CD4-positive, alpha-beta T cell (primary cell): Measurements from ENCODE around the gene PGAP2. TPM values are rescaled to one million over a fixed set of nuclear protein-coding genes. Genes with fewer than 3 reads are reported as not detected.
A peak's percentile ranks its signal among the peaks of the same experiment; 100 is the strongest.

Experiments used
- ATAC-seq: fragments of 200-7000 bp; cut with Tn5 transposase; one replicate; pipeline ENCODE4 v1.10.0; 2022; ENCODE audit warnings: mild to moderate bottlenecking; ENCODE audit not compliant: poor library complexity
- CTCF ChIA-PET: fragments of 350-600 bp; sonication (Branson Sonifier 250); formaldehyde crosslinking; loops from one replicate; lab custom pipeline; 2021; ENCODE audit warnings: antibody characterized with exemption, inconsistent platforms; lab: Charles Lee
- POLR2A ChIA-PET: fragments of 350-600 bp; sonication (Branson Sonifier 250); formaldehyde crosslinking; loops from one replicate; lab custom pipeline; 2021; ENCODE audit warnings: antibody characterized with exemption, inconsistent platforms; lab: Charles Lee
- DNase-seq, 14 experiments: peaks; one replicate each; pipeline ENCODE4 v3.0.0-alpha.2; 2013 to 2020; ENCODE audit warnings: mixed read lengths in 2 of 14
- H3K27ac ChIP-seq, 2 donors: one replicate each; pipeline versions ENCODE4 v1.5.1 to v1.7.0; 2013; ENCODE audit warnings: low read length in 2 of 2, low read depth in 1 of 2, mild to moderate bottlenecking in 1 of 2
- H3K27me3 ChIP-seq, 2 experiments: 1 replicate in 1 of 2; 2 replicates in 1 of 2; pipeline versions ENCODE4 v1.6.1 to v1.7.0; 2013; ENCODE audit warnings: low read length in 2 of 2, control low read depth in 1 of 2, mild to moderate bottlenecking in 1 of 2, moderate library complexity in 1 of 2; ENCODE audit not compliant: insufficient read depth in 2 of 2, control insufficient read depth in 1 of 2
- H3K36me3 ChIP-seq: one replicate; pipeline ENCODE4 v1.6.1; 2013; ENCODE audit warnings: low read length, control low read depth; ENCODE audit not compliant: insufficient read depth
- H3K4me1 ChIP-seq: one replicate; pipeline ENCODE4 v1.6.1; 2013; ENCODE audit warnings: low read length, control low read depth; ENCODE audit not compliant: insufficient read depth
- H3K4me3 ChIP-seq: one replicate; pipeline ENCODE4 v1.5.1; 2013; ENCODE audit warnings: mild to moderate bottlenecking, low read length, moderate library complexity
- H3K9me3 ChIP-seq, 2 experiments: 1 replicate in 1 of 2; 2 replicates in 1 of 2; pipeline versions ENCODE4 v1.6.1 to v1.7.0; 2013; ENCODE audit warnings: low read length in 2 of 2, mild to moderate bottlenecking in 2 of 2, control low read depth in 1 of 2, moderate library complexity in 1 of 2; ENCODE audit not compliant: control insufficient read depth in 1 of 2, insufficient read depth in 1 of 2
- H3K27ac Mint-ChIP-seq: one replicate; pipeline ENCODE4 v1.8.0; 2020; ENCODE audit warnings: mixed read lengths
- H3K27me3 Mint-ChIP-seq: one replicate; pipeline ENCODE4 v1.8.0; 2021; ENCODE audit warnings: mixed read lengths
- H3K36me3 Mint-ChIP-seq: one replicate; pipeline ENCODE4 v1.8.0; 2021; ENCODE audit warnings: low read depth, mixed read lengths
- H3K4me1 Mint-ChIP-seq: one replicate; pipeline ENCODE4 v1.8.0; 2021; ENCODE audit warnings: low read depth, mixed read lengths
- H3K4me3 Mint-ChIP-seq: one replicate; pipeline ENCODE4 v1.8.0; 2020; ENCODE audit warnings: mild to moderate bottlenecking, mixed read lengths
- H3K9me3 Mint-ChIP-seq: one replicate; pipeline ENCODE4 v1.8.0; 2020; ENCODE audit warnings: mixed read lengths
- intact Hi-C, 2 experiments: fragments of 100-400 bp; cut with DNase I in 1 of 2; cut with micrococcal nuclease in 1 of 2; formaldehyde crosslinking; loops; one replicate each; pipeline versions ENCODE4 v1.15.1 to v1.9.0; 2023 to 2025; cut with DNase I, micrococcal nuclease
- total RNA-seq, 174 experiments: library from RNA in 2 of 174; stranded (reverse) in 2 of 174; gene quantifications; one replicate each; pipeline ENCODE4 v1.2.3 and lab custom pipeline; 2021 to 2026
- TF ChIP-seq, protein P1 (sequence below): fragments of 200-600 bp; IDR thresholded peaks from one replicate; pipeline ENCODE4 v1.8.0; 2022; ENCODE audit warnings: antibody characterized with exemption, mild to moderate bottlenecking

The PGAP2 gene
- total RNA-seq, 2 experiments from 2014 or later = 20.9 to 23.6 TPM

GRCh38 chr11:3866836-3867208, 58.5 kb downstream of the PGAP2 start:
- Mint-ChIP-seq H3K4me1 (peaks cover 89% of the 10 kb centered on the region), H3K27ac (peak overlapping the region; percentile 90), H3K36me3 (peaks cover 15% of the 10 kb centered on the region), H3K27me3 (no peaks in the 10 kb centered on the region), H3K4me3 (peak overlapping the region; percentile 11), H3K9me3 (no peaks in the 10 kb centered on the region)
- TF ChIP-seq, protein P1, sequence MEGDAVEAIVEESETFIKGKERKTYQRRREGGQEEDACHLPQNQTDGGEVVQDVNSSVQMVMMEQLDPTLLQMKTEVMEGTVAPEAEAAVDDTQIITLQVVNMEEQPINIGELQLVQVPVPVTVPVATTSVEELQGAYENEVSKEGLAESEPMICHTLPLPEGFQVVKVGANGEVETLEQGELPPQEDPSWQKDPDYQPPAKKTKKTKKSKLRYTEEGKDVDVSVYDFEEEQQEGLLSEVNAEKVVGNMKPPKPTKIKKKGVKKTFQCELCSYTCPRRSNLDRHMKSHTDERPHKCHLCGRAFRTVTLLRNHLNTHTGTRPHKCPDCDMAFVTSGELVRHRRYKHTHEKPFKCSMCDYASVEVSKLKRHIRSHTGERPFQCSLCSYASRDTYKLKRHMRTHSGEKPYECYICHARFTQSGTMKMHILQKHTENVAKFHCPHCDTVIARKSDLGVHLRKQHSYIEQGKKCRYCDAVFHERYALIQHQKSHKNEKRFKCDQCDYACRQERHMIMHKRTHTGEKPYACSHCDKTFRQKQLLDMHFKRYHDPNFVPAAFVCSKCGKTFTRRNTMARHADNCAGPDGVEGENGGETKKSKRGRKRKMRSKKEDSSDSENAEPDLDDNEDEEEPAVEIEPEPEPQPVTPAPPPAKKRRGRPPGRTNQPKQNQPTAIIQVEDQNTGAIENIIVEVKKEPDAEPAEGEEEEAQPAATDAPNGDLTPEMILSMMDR = no peak
- no peaks in the 10 kb centered on the region for H3K27me3 ChIP-seq
- DNase-seq (no peak), ATAC-seq (no peak)
- H3K36me3 ChIP-seq = peaks cover 4% of the 10 kb centered on the region
- peaks cover 73% of the 10 kb centered on the region for H3K4me1 ChIP-seq
- no peaks in the 10 kb centered on the region for H3K9me3 ChIP-seq
- no peak overlapping the region for H3K27ac ChIP-seq
- ChIA-PET POLR2A (interaction anchor here (1.0 to 9.5 kb wide), 3 partner anchors 9 to 25 kb away, joined by 4 to 100 read pairs (median 8); partner anchors contain the start of gene STIM1), CTCF (interaction anchor here (1.2 to 7.2 kb wide), 4 partner anchors 8 to 205 kb away, joined by 3 to 49 read pairs (median 4); partner anchors contain the start of gene STIM1)
- intact Hi-C loops = no loop called here
- H3K4me3 ChIP-seq = no peak overlapping the region

DNA sequence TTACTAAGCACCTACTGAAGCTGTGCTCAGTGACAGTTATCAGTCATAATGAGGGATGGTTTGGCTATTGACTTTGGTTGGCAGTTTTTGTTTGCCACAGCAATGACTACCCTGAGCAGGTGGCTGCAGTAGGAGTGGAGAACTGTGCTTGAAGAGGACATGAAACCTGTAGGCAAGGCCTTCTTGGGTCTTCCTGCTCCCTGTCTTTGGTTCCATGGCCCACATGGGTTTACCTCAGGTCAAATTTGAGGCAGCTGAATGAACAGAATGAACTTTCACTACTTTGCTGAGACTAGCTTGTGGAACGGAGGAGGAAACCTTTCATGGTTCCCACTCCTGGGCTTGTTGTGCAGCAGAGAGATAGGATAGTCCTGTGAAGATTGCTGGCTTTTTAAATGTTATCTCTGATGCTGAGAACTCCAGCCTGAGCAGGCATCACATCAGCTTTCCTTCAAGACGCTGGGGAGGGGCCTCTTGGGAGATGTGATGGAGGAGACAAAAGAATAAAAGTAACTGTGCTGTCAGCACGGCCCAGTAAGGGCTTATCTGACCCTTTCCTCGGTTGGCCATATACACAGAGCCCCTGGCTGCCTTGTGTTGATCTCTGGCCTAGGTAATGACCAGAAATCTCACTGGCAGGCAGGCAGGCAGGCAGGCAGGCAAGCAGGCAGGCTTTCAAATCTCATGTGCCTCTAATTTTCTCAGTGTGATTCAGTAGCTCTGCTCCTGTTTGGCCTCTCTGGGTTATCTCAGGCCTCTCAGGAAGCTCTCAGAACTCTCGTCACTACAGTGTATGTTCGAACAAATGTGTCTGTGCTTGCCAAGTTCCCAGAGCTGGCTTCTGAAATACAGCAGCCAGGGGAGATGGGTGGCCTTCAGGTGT, 59.1 kb downstream of the PGAP2 start:
- peaks cover 86% of the 10 kb centered on the region for H3K4me1 Mint-ChIP-seq
- ATAC-seq (peak; percentile 42), DNase-seq (peak in 1 of 14 experiments; percentile 28)
- Histone ChIP-seq H3K9me3 (no peaks in the 10 kb centered on the region), H3K4me3 (no peak overlapping the region), H3K27ac (no peak overlapping the region), H3K4me1 (peaks cover 67% of the 10 kb centered on the region), H3K36me3 (peaks cover 6% of the 10 kb centered on the region), H3K27me3 (no peaks in the 10 kb centered on the region)
- H3K36me3 Mint-ChIP-seq = peaks cover 16% of the 10 kb centered on the region
- peak overlapping the region; percentile 11 for H3K4me3 Mint-ChIP-seq
- H3K27me3 Mint-ChIP-seq = no peaks in the 10 kb centered on the region
- H3K9me3 Mint-ChIP-seq = no peaks in the 10 kb centered on the region
- peak overlapping the region; percentile 90 for H3K27ac Mint-ChIP-seq
- CTCF ChIA-PET = interaction anchor here (1.2 to 7.2 kb wide), 5 partner anchors 9 to 206 kb away, joined by 3 to 49 read pairs (median 3); partner anchors contain the start of gene STIM1
- TF ChIP-seq, protein P1 = no peak
- POLR2A ChIA-PET = interaction anchor here (0.5 to 9.5 kb wide), 8 partner anchors 8 to 62 kb away, joined by 3 to 100 read pairs (median 4); partner anchors contain the start of gene STIM1
- intact Hi-C loops = no loop called here

DNA sequence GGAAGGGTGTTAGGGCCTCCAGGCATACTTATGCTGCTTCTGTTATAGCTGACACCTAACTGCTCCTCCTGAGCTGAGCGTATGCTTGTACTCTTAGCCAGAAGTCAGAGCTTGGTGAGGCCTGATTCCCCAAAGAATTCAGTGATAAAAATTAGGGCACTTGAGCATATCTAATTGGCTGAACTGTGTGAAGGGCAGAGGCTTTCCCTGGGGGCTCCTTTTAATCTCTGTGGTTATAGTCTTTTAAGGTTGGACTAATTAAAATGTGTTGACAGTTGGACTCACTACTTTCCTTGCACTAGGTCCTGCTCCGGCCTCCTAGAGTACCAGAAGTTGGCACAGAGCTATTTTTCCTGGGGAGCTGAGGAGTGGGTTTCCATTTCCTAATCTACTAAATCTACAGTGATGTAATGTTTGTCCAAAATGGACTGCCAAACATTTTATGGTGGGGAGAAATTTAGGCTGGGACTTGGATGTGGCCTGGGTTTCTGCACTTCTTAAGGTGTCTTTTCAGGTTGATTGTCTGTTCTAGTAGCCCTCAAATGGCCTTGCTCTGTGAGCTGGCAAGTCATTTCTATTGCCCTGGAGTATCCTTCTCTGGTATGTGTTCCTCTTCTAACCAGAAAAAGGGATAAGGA, 65.5 kb downstream of the PGAP2 start:
- Mint-ChIP-seq H3K36me3 (peaks cover 15% of the 10 kb centered on the region), H3K27me3 (no peaks in the 10 kb centered on the region), H3K27ac (peak overlapping the region; percentile 68), H3K9me3 (no peaks in the 10 kb centered on the region), H3K4me3 (peak overlapping the region; percentile 6), H3K4me1 (peaks cover 83% of the 10 kb centered on the region)
- CTCF ChIA-PET = interaction anchor here (1.4 to 6.9 kb wide), 3 partner anchors 18 to 199 kb away, joined by 4 to 44 read pairs (median 7); partner anchors contain the start of gene STIM1
- POLR2A ChIA-PET = interaction anchor here (0.8 to 1.7 kb wide), 4 partner anchors 15 to 28 kb away, joined by 3 to 5 read pairs (median 4); partner anchors contain the start of gene STIM1
- Histone ChIP-seq H3K9me3 (no peaks in the 10 kb centered on the region), H3K4me3 (no peak overlapping the region), H3K27me3 (no peaks in the 10 kb centered on the region), H3K27ac (no peak overlapping the region), H3K4me1 (peaks cover 31% of the 10 kb centered on the region), H3K36me3 (peaks cover 3% of the 10 kb centered on the region)
- intact Hi-C loops = no loop called here
- TF ChIP-seq, protein P1 = no peak
- ATAC-seq (no peak), DNase-seq (no peak)

Other genes starting within 250 kb of the PGAP2 start
- gene ART5, start 166.6 kb upstream of the PGAP2 start, total RNA-seq = not detected
- not detected for gene ART1, start 163.4 kb upstream of the PGAP2 start, total RNA-seq
- gene CHRNA10, start 137.2 kb upstream of the PGAP2 start, total RNA-seq = under 1 TPM; 0.33 to 0.39 TPM
- gene NUP98, start 11.0 kb upstream of the PGAP2 start, total RNA-seq = 100 to 1,000 TPM; 161 to 186 TPM
- gene RHOG, start 32.4 kb downstream of the PGAP2 start, total RNA-seq = 100 to 1,000 TPM; 101 to 106 TPM
- 10 to 100 TPM; 89.0 to 94.9 TPM for gene STIM1, start 47.1 kb downstream of the PGAP2 start, total RNA-seq